ENCODE results near the gene BCL2L15. TPM values are rescaled to one million over a fixed set of nuclear protein-coding genes. Genes with fewer than 3 reads are reported as not detected.

Gene BCL2L15
- total and polyA plus RNA-seq, 2 donors (not counting 3 experiments of a cell fraction or from before 2014, with no cell fraction given), result 0.28 to 0.29 TPM

GRCh38 chr1:113858418-113858817, 29.0 kb downstream of the BCL2L15 start:
- no peak overlapping the region for H3K9ac ChIP-seq (replicated peaks; ENCODE audit: extremely low read depth, insufficient read depth, low read length)
- peaks cover 14% of the 10 kb centered on the region for H3K4me1 ChIP-seq (ENCODE audit: control insufficient read depth, extremely low read depth, insufficient read depth, low read length)
- H3K36me3 ChIP-seq (ENCODE audit: control insufficient read depth in 2 of 2, extremely low read depth in 1 of 2, insufficient read depth in 2 of 2, low read length in 2 of 2), result no peaks in the 10 kb centered on the region
- DNase-seq (ENCODE audit: low read depth, low spot score), result no peak
- no peaks in the 10 kb centered on the region for H3K27me3 ChIP-seq (ENCODE audit: control insufficient read depth in 2 of 2, insufficient read depth in 2 of 2, low read length in 2 of 2)
- no peak for FAIRE-seq
- H3K4me3 ChIP-seq (replicated peaks in 1 of 3; ENCODE audit: insufficient read depth in 1 of 3, low read depth in 1 of 3, low read length in 3 of 3), result no peak overlapping the region
- H3K9me3 ChIP-seq (replicated peaks; ENCODE audit: control insufficient read depth, insufficient read depth, low read length), result no peaks in the 10 kb centered on the region
- H3K9me1 ChIP-seq (replicated peaks; ENCODE audit: control insufficient read depth, extremely low read depth, insufficient read depth, low read length), result no peaks in the 10 kb centered on the region
- no peaks in the 10 kb centered on the region for H3K79me2 ChIP-seq (ENCODE audit: control insufficient read depth, insufficient read depth, low read length)
- H2AFZ ChIP-seq (ENCODE audit: low read depth, low read length), result no peak overlapping the region
- H3K4me2 ChIP-seq (ENCODE audit: insufficient read depth, low read length), result no peak overlapping the region
- no peaks in the 10 kb centered on the region for H4K20me1 ChIP-seq (replicated peaks; ENCODE audit: control insufficient read depth, extremely low read depth, insufficient read depth, low read length)
- CTCF ChIA-PET, result interaction anchor here (1.6 kb wide), 1 partner anchor 8 kb away, joined by 7 read pairs; no protein-coding TSS in a partner anchor
- dilution Hi-C loops (cut with MboI; ENCODE audit: extremely low pct_ligation_motif_present, low sequenced_read_pairs), result no loop called here
- no peak for TF ChIP-seq MYC (IDR thresholded peaks at IDR 0.05; ENCODE audit: low read depth, low read length)
- no peak for TF ChIP-seq CTCF (IDR thresholded peaks at IDR 0.05; ENCODE audit: extremely low read depth in 1 of 2, insufficient read depth in 1 of 2, low read depth in 1 of 2, low read length in 2 of 2)
- no peak for TF ChIP-seq GATA2 (IDR thresholded peaks at IDR 0.05; ENCODE audit: insufficient read depth, insufficient read length, low read depth, low read length)
- TF ChIP-seq EZH2 (IDR thresholded peaks at IDR 0.05; ENCODE audit: borderline replicate concordance, low read depth, low read length, severe bottlenecking), result no peak
- no peak for TF ChIP-seq POLR2AphosphoS5 (IDR thresholded peaks at IDR 0.05; ENCODE audit: insufficient read depth, low read depth, low read length)
- no peak for TF ChIP-seq FOS (IDR thresholded peaks at IDR 0.05; ENCODE audit: borderline replicate concordance, insufficient read depth, low read length)
- TF ChIP-seq, protein P1, sequence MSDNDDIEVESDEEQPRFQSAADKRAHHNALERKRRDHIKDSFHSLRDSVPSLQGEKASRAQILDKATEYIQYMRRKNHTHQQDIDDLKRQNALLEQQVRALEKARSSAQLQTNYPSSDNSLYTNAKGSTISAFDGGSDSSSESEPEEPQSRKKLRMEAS (IDR thresholded peaks at IDR 0.05; ENCODE audit: insufficient read depth, insufficient read length), result no peak
- TF ChIP-seq POLR2A (IDR thresholded peaks at IDR 0.05; ENCODE audit: low read depth, low read length), result no peak
- intact Hi-C loops (cut with micrococcal nuclease), result no loop called here
- POLR2A ChIA-PET, result no interaction called here
- BruUV-seq (replicated peaks), result no TSS peak
- H3K27ac ChIP-seq (ENCODE audit: insufficient read depth, low read depth, low read length), result no peak overlapping the region

All from endothelial cell of umbilical vein (primary cell).